SU-DHL-6 (cell line): ENCODE results near the gene RNASE12.

Experiments used
- H2AFZ ChIP-seq: fragments of 200-600 bp; sonication (generic); 2 replicates; pipeline ENCODE4 v1.6.1; 2014; ENCODE audit warnings: low read depth, mild to moderate bottlenecking, moderate library complexity, mixed read lengths, antibody characterized with exemption, low read length; ENCODE audit not compliant: severe bottlenecking
- H3F3A ChIP-seq: fragments of 200-600 bp; shearing (Covaris generic); 2 replicates; pipeline ENCODE4 v1.6.0; 2016; ENCODE audit warnings: antibody characterized with exemption, mild to moderate bottlenecking; ENCODE audit not compliant: insufficient read depth
- H3K27ac ChIP-seq: fragments of 200-600 bp; sonication (generic); 2 replicates; pipeline ENCODE4 v1.5.1; 2016; ENCODE audit warnings: low read depth, mild to moderate bottlenecking, low read length, moderate library complexity, mixed read lengths
- H3K27me3 ChIP-seq: fragments of 200-600 bp; sonication (generic), shearing (Covaris generic); 2 replicates; pipeline ENCODE4 v1.6.0; 2014; ENCODE audit warnings: mild to moderate bottlenecking, low read length
- H3K36me3 ChIP-seq: fragments of 200-600 bp; sonication (generic); 2 replicates; pipeline ENCODE4 v1.6.1; 2014; ENCODE audit warnings: mild to moderate bottlenecking, low read length, mixed read lengths
- H3K4me2 ChIP-seq: fragments of 300-600, 200-600 bp; shearing (Covaris generic), sonication (generic); 2 replicates; pipeline ENCODE4 v1.6.0; 2014; ENCODE audit warnings: low read length, low read depth, mild to moderate bottlenecking; ENCODE audit not compliant: poor library complexity, severe bottlenecking
- H3K4me3 ChIP-seq: fragments of 200-600 bp; sonication (generic); 2 replicates; pipeline ENCODE4 v1.5.1; 2014; ENCODE audit warnings: antibody characterized with exemption, low read length, mild to moderate bottlenecking, mixed read lengths; ENCODE audit not compliant: insufficient read depth, poor library complexity, severe bottlenecking
- H3K79me2 ChIP-seq: fragments of 200-600 bp; sonication (generic); 2 replicates; pipeline ENCODE4 v1.6.1; 2014; ENCODE audit warnings: mild to moderate bottlenecking, low read length, moderate library complexity; ENCODE audit not compliant: insufficient read depth
- H3K9ac ChIP-seq: fragments of 200-600 bp; sonication (generic); 2 replicates; pipeline ENCODE4 v1.7.0; 2014; ENCODE audit warnings: mild to moderate bottlenecking, low read length
- H3K9me2 ChIP-seq: fragments of 200-600 bp; sonication (generic); replicated peaks from 2 replicates; pipeline ENCODE4 v1.6.1; 2014; ENCODE audit warnings: low read length; ENCODE audit not compliant: insufficient read depth
- H3K9me3 ChIP-seq: fragments of 200-600 bp; sonication (generic); 2 replicates; pipeline ENCODE4 v1.6.1; 2014; ENCODE audit warnings: low read length, mixed read lengths; ENCODE audit not compliant: insufficient read depth
- H4K20me1 ChIP-seq: fragments of 200-600 bp; sonication (generic); 2 replicates; pipeline ENCODE4 v1.6.1; 2014; ENCODE audit warnings: low read depth, mild to moderate bottlenecking, antibody characterized with exemption, low read length, moderate library complexity, mixed read lengths
- EZH2phosphoT487 ChIP-seq: fragments of 200-600 bp; sonication (generic), shearing (Covaris generic); conservative IDR thresholded peaks from 2 replicates; pipeline ENCODE4 v1.6.1; 2018; ENCODE audit warnings: mild to moderate bottlenecking, antibody characterized with exemption, low read length, moderate library complexity, mixed read lengths
- TF ChIP-seq, protein P1 (sequence below): fragments of 200-600 bp; sonication (generic); IDR thresholded peaks from one replicate; pipeline ENCODE4 v1.5.1; 2017; ENCODE audit warnings: antibody characterized with exemption, mild to moderate bottlenecking, low read length, moderate library complexity; ENCODE audit not compliant: insufficient read depth, poor library complexity, severe bottlenecking

Gene RNASE12

DNA sequence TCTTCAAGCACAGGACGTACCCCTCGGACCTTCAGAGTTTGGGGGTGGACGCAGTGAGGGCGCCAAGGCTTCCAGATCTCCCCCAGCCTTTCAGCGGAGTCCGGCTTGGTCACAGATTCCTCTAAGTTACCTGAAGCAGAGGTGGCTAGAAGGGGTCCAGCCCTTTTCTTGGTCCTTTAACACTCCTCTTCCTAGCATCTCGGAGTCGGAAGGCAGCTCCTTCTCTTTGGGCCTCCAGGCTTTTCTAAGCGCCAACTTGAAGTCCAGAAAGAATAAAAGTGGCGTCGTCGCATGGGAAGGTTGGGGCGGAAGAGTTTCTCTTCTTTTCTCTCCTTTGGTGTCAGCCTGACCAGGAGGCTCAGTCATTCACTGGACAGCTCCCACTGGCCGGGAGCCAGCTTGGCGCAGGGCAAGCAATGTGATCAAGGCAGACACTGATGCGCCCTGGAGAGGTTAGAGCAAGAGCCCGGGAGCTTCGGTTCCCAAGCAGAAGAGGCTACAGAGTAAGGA, 40.8 kb upstream of the RNASE12 start:
- no peak overlapping the region for H3K4me3 ChIP-seq
- no peaks in the 10 kb centered on the region for H3F3A ChIP-seq
- no peak overlapping the region for H3K4me2 ChIP-seq
- no peak overlapping the region for H3K9ac ChIP-seq
- H3K79me2 ChIP-seq = no peaks in the 10 kb centered on the region
- no peak overlapping the region for H2AFZ ChIP-seq
- H3K9me2 ChIP-seq = no peaks in the 10 kb centered on the region
- no peaks in the 10 kb centered on the region for H3K27me3 ChIP-seq
- TF ChIP-seq, protein P1, sequence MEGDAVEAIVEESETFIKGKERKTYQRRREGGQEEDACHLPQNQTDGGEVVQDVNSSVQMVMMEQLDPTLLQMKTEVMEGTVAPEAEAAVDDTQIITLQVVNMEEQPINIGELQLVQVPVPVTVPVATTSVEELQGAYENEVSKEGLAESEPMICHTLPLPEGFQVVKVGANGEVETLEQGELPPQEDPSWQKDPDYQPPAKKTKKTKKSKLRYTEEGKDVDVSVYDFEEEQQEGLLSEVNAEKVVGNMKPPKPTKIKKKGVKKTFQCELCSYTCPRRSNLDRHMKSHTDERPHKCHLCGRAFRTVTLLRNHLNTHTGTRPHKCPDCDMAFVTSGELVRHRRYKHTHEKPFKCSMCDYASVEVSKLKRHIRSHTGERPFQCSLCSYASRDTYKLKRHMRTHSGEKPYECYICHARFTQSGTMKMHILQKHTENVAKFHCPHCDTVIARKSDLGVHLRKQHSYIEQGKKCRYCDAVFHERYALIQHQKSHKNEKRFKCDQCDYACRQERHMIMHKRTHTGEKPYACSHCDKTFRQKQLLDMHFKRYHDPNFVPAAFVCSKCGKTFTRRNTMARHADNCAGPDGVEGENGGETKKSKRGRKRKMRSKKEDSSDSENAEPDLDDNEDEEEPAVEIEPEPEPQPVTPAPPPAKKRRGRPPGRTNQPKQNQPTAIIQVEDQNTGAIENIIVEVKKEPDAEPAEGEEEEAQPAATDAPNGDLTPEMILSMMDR = no peak
- no peak for TF ChIP-seq EZH2phosphoT487
- H3K27ac ChIP-seq = no peak overlapping the region
- no peaks in the 10 kb centered on the region for H3K36me3 ChIP-seq
- H3K9me3 ChIP-seq = no peaks in the 10 kb centered on the region
- H4K20me1 ChIP-seq = no peaks in the 10 kb centered on the region

DNA sequence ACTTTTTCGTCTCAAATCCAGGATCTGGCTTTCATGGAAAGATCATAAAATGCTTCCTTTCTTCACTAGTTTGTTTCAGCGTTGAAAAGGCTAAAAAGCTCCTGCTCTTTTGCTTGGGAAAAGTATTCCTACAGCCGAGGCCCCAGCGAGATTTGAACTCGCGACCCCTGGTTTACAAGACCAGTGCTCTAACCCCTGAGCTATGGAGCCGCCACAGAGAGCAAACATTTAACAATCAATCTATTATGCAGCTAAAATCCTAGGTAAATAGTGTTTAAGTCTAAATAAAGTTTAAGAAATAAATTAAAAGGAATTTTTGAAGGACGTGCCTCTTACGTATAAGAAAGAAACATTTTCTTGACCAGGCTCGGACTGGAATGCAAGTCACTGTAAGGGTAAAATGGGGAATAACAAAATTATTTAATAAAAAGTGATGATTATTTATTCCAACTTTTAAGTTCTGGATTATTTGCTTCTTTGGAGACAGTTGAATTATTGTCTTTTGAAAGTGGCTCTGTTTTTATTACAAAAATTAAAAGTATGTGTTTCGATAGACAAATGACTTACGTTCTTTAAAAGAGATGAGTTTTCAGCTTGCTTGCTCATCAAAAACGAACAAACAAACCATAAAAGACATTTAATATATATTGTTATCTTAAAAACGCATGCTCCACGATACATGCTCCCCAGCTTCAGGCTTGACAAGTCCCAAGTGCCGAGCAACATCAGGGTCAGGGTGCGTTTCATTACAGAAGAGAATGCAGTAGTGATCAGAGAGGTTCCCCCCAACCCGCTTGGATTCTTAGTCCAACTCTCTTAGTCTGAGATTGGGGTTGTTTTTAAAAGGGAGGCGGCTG, 40.1 kb upstream of the RNASE12 start:
- Histone ChIP-seq H3K4me2 (no peak overlapping the region), H3K27me3 (no peaks in the 10 kb centered on the region)

DNA sequence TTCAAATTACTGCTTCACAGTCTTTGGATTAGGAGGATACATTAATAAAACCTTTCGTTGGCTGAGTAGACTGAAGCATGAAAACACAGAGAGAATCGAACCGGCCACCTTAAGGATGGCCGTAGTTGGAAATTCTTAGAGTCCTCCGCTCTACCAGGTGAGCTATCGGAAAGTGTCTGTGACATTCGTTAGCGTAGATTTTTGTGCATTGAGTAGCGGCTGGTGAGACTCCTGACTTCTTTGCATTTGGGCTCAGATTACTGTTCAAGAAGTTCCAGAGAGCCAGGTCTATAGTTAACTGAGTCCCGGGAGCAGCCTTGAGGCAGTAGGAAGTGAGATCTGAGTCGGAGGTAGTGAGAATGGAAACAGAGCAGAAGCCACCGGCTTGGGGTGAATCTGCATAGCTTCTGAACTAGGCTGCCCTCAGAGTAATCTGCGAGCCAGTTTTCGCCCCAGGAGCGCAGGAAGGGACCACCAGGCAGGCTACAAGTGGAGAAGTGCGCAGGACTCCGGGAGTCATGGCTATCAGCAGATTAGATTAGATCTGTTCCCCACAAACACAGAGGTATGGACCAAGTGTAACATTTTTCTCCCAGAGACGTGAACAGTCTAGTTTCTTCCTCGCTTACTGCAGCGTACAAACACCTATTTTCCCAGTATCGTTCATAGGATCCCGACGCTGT, 39.3 kb upstream of the RNASE12 start:
- Histone ChIP-seq H3K9me3 (no peaks in the 10 kb centered on the region), H3K9me2 (no peaks in the 10 kb centered on the region), H3K9ac (no peak overlapping the region), H3F3A (no peaks in the 10 kb centered on the region), H4K20me1 (no peaks in the 10 kb centered on the region), H3K27ac (no peak overlapping the region), H3K27me3 (no peaks in the 10 kb centered on the region), H3K4me2 (no peak overlapping the region), H3K79me2 (no peaks in the 10 kb centered on the region), H3K36me3 (no peaks in the 10 kb centered on the region), H2AFZ (no peak overlapping the region), H3K4me3 (no peak overlapping the region)
- TF ChIP-seq, protein P1 = no peak
- no peak for TF ChIP-seq EZH2phosphoT487

More for the DNA sequence above, 40.1 kb upstream of the RNASE12 start:
- H3K4me3 ChIP-seq = no peak overlapping the region
- no peaks in the 10 kb centered on the region for H3K9me2 ChIP-seq
- H2AFZ ChIP-seq = no peak overlapping the region
- no peaks in the 10 kb centered on the region for H3F3A ChIP-seq
- no peaks in the 10 kb centered on the region for H4K20me1 ChIP-seq
- H3K9me3 ChIP-seq = no peaks in the 10 kb centered on the region
- no peaks in the 10 kb centered on the region for H3K79me2 ChIP-seq
- no peak overlapping the region for H3K9ac ChIP-seq
- H3K36me3 ChIP-seq = no peaks in the 10 kb centered on the region
- TF ChIP-seq, protein P1 = no peak
- TF ChIP-seq EZH2phosphoT487 = no peak
- H3K27ac ChIP-seq = no peak overlapping the region
